GM19023 (cell line): Measurements from ENCODE around the gene PSMA1.
"Not testable (repeated sequence)": the region's sequence is repeated elsewhere in the genome, so short reads cannot be mapped to it uniquely, and the experiment has no call there.

Experiments used
- ATAC-seq: cut with Tn5 transposase; IDR thresholded peaks from one replicate; pipeline ENCODE4 v1.9.1; 2021; ENCODE audit warnings: mild to moderate bottlenecking, moderate library complexity; ENCODE audit not compliant: unreplicated experiment

PSMA1 gene

GRCh38 chr11:14519917-14520746, at the start of gene PSMA1:
Gene PSMA1, minus strand, starts transcription at chr11:14520386. Its CDS starts 87 bp downstream, at chr11:14520299.
- ATAC-seq = peak; percentile 95

DNA sequence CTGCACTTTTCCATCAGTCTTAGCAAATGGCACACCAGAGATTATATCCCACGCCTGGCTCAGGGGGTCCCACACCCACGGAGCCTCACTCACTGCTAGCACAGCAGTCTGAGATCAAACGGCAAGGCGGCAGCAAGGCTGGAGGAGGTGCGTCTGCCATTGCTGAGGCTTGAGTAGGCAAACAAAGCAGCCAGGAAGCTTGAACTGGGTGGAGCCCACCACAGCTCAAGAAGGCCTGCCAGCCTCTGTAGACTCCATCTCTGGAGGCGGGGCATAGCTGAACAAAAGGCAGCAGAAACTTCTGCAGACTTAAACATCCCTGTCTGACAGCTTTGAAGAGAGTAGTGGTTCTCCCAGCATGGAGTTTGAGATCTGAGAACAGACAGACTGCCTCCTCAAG, 49.3 kb upstream of the PSMA1 start:
- not testable (repeated sequence) for ATAC-seq

DNA sequence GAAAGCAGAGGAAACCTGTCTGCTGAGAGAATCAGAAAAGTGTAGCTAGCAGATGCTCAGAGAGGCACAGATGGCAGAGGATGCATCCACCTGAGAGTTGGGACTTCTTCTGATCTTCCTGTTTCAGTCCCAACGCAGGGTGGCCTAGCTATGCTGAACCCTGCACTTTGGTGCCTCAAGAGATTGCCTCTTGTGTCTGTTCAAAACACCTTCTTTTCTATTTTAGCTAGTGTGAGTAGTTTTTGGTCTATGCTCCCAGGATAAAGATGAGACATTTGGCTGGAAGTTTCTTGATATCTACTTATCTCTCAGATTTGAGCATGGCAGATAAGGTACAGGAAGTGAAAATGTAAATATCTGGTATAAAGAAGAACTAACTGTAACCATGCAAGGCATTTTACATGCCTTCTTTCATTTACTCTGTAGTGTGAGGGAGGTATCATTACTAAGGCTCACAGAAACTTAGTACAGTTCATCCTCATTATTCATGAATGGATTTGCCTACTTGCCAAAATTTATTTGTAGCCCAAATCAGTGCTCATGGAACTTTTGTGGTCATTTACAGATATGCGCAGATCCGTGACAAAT, 47.0 kb upstream of the PSMA1 start:
- no peak for ATAC-seq

DNA sequence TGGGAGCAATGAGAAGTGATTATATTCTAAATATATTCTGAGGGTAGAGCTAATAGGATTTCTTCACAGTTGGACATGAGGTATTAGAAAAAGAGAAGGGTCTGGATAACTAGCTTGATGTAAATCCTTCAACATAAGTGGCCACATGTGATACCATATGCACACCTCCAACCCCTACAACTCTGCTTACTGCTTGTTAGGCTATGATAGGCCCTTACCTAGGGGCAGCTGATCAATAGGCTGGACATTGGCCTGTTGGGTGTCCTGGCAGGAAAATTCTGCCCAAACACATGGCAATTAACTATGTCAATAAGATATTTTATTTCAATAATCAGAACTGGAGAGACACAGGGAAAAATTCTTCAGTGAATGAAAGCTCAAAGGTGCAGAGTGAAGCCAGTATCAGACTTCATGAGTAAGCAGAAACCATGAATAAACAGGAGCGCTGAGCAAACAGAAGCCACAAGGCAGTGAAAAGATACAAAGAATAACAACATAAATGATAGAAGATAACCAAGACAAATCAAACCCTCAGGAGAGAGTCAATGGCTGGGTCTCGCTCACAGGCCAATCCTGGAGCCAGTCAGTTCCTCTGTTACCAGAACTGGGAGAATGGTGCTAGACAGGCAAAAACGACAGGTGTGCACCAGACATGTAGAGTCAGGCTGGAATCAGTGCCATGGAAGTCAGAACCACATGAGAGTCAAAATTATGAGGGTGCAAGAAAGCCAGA, 46.3 kb upstream of the PSMA1 start:
- ATAC-seq = no peak

DNA sequence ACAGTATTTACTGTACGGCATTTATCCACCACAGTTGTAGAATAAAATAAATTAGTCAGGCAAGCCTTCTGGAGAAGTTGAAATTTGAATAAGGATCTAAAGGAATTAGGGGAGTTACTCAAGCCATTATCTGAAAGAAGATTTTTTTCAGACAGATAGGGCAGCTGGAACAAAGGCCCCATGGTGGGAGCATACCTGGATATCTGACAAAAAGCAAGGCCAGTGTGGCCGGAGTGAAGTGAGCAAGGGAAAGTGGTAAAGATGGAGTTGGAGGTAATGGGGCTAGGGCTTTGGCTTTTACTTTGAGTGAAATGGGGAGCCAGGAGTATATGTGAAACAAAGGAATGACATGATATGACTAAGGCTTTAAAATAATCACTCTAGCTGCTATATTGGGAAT, 45.7 kb upstream of the PSMA1 start:
- ATAC-seq = no peak

- no peak for ATAC-seq
Measured at GRCh38 chr11:14555818-14556217, 35.6 kb upstream of the PSMA1 start.

DNA sequence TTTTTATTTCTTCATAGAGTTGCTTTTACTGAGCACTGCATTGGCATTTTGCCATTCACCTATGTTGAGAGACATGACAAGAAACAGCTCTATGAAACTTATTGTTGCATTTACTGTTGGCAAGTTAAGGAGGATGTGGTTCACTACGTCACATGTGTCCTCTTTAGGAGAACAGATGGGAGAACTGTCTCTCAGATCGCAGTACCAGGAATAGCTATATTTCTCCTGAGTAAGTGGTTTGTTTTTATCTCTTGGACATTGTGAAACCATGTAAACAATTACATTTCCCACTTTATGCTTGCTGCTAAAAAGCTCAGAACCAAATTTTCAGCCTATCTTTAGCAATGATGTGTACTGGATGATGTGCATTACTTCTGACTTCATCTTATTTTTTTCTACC, 34.8 kb upstream of the PSMA1 start:
- ATAC-seq = no peak

GRCh38 chr11:14552089-14552488, 31.9 kb upstream of the PSMA1 start:
- ATAC-seq = no peak

DNA sequence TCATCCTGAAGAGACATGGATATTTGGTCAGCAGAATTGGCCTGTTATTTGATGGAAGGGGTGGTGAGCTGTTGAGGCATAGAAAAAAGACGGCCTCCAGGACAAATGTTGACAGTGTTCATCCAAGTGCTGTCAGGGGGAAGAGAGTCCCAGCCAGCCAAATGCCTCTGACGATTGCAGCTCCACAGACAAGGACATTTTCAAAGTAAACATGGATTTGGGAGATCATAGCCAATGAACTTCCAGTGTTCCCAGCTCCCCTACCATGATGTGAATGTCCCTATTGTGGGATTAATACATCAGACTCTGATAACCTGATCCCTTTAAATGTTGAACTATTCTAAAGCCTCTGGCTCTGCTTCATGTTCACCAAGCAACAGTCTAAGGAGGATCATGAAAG, 31.2 kb upstream of the PSMA1 start:
- no peak for ATAC-seq

DNA sequence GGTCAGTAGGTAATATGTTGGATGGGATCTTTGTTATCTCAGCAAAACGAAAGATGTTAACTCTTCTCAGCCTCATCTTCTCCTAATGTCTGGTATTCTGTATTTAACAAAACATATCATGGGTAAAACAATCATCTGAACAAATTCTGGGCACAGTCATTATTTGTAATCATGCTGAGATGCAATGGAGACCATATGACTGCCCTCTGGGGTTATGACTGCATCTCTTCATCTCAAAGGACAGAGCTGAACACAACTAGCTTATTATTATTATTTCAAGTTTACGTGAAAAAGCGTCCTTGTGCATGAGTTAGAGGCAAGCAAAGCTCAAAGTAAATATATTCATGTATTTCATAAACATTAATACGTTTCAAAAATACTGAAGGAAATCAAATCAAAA, 29.7 kb upstream of the PSMA1 start:
- ATAC-seq = no peak

DNA sequence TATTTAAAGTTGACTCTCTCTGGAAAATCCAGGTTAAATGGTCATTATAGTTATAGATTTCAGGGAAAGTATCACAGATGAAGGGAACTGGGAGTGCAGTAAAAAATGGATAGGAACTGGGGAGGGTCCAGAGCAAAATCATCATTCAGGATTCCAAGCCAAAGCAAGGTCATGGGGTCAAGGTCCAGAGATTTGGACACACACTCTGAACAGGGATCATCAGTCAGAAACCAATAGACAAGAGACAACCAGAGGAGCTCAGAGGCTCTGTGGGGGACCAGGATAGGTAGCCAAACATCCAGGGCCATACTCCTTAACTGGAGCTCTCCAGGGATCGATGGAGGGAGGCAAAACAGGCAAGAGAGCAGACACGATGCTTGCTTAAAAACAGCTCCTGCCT, 27.3 kb upstream of the PSMA1 start:
- no peak for ATAC-seq

GRCh38 chr11:14546672-14547071, 26.5 kb upstream of the PSMA1 start:
- ATAC-seq = no peak

GRCh38 chr11:14544611-14545010, 24.4 kb upstream of the PSMA1 start:
- ATAC-seq = peak; percentile 69

DNA sequence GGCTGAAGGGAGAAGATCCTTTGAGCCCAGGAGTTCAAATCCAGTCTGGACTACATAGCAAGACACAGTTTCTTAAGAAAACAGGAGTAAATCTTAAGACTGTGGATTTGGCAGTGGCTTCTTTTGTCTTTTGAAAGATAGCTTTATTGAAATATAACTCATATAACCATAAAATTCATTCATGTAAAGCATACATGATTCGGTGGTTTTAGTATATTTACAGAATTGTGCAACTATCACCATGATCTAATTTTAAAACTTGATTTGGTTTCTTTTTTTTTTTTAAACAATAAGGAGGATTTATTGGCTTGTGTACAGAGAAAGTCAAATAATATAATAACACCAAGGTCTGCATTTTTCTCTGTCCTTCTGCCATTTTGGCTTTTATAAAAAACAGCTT, 23.1 kb upstream of the PSMA1 start:
- ATAC-seq = no peak

GRCh38 chr11:14542324-14542723, 22.1 kb upstream of the PSMA1 start:
- no peak for ATAC-seq

GRCh38 chr11:14541192-14541947, 21.2 kb upstream of the PSMA1 start:
- no peak for ATAC-seq

DNA sequence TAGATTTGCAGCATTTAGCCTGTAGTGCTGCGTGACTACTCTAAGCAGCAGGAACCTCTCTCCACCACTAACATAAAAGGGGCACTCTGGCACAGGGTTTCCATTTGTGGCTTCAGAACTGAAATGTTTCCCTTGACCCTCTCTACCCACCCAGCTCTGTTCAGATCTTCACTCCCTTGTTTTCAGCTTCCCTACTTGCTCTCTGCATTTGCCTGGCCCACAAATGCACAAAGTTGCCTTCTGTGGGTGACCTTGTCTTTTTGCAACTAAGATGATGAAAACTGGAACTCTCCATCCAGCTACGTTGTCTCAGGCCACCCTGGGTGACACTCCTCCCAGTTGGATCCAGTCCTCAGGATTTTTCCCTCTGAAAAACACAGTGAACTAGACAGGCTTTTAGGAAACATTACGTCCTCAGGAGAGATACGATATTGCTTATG, 19.8 kb upstream of the PSMA1 start:
- no peak for ATAC-seq

GRCh38 chr11:14538926-14539554, 18.9 kb upstream of the PSMA1 start:
- ATAC-seq = no peak

GRCh38 chr11:14538271-14538925, 18.2 kb upstream of the PSMA1 start:
- no peak for ATAC-seq

DNA sequence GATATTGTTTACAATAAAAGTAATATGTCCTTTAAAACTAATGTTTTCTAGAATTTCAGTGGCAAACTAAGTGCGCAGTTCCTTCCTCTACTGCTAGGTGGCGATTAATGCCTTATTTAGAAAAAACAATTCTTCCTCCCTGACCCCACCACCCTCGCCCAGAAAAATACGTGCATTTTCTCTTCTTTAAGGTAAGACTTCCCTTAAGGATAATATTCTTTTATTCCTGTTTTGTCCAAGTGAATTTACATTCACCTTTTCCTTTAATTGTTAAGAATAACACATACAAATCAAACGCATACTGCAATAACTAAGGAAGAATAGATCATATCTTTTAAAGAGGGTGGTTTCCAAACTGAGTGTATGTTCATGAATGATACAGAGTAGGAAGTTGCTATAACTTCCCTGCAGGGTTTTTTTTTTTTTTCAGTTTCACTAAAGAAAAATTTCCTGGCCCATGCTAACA, 17.0 kb upstream of the PSMA1 start:
- peak; percentile 67 for ATAC-seq
